ENCODE measurements around the gene BAK1. TPM values are rescaled to one million over a fixed set of nuclear protein-coding genes. Genes with fewer than 3 reads are reported as not detected.

Gene BAK1
- total RNA-seq, 2 donors from 2014 or later: 13.8 to 14.0 TPM

DNA sequence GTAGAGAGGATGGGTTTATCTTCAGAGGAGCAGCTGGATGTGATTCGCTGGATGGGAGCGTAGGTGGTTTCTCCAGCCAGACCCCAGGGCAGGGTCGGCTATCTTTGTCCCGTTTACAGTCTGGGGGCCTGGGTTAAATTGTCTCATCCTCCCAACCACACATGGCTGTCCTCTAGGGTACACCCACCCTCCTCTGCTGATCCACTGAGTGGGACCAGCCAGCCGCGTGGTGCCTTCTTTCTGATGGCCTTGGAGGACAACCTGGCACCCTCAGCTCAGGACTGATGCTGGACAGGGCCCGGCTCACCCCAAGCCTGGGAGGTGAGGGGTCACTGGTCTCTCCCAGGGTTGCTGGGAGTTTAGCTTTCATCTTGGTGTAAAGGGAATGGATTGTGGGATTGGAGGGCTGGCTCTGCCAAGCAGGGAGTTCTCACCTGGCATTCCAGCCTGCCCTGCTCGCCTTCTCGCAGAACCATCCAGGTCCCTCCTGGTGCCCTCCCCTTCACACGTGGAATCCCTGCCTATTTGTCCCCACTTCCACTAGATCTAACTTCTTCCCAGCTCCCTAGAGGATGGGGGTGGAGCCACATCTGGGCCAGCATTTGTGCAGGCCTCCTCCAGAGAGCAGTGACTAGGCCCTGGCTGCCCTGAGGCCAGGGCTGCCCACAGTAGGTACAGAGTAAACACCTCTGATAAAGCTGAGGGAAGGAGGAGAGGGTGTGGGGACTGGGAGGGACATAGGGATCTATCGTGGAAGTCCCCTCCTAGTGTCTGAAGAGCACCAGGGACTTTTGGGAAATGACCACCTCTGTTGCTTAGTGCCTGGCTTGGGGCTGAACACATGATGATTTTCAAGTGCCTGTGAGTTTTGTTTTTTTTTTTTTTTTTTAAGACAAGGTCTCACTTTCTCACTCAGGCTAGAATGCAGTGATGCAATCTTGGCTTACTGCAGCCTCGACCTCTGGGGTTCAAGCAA, 42.7 kb upstream of the BAK1 start:
- H3K4me1 ChIP-seq (ENCODE audit: control insufficient read depth in 1 of 2, low read depth in 2 of 2): peaks cover 6 to 20% of the 10 kb centered on the region in 2 donors
- H3K27ac ChIP-seq: no peak overlapping the region
- ATAC-seq (ENCODE audit: insufficient number of reproducible peaks, low FRiP score, low read depth): no peak
- H3K36me3 ChIP-seq: no peaks in the 10 kb centered on the region
- no peak for DNase-seq (ENCODE audit: low spot score)
- H3K4me3 ChIP-seq: peak overlapping the region; percentile 78
- no peaks in the 10 kb centered on the region for H3K27me3 ChIP-seq (replicated peaks; ENCODE audit: insufficient read depth)
- no peaks in the 10 kb centered on the region for H3K9me3 ChIP-seq
- TF ChIP-seq, protein P1, sequence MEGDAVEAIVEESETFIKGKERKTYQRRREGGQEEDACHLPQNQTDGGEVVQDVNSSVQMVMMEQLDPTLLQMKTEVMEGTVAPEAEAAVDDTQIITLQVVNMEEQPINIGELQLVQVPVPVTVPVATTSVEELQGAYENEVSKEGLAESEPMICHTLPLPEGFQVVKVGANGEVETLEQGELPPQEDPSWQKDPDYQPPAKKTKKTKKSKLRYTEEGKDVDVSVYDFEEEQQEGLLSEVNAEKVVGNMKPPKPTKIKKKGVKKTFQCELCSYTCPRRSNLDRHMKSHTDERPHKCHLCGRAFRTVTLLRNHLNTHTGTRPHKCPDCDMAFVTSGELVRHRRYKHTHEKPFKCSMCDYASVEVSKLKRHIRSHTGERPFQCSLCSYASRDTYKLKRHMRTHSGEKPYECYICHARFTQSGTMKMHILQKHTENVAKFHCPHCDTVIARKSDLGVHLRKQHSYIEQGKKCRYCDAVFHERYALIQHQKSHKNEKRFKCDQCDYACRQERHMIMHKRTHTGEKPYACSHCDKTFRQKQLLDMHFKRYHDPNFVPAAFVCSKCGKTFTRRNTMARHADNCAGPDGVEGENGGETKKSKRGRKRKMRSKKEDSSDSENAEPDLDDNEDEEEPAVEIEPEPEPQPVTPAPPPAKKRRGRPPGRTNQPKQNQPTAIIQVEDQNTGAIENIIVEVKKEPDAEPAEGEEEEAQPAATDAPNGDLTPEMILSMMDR (IDR thresholded peaks at IDR 0.05): no peak

DNA sequence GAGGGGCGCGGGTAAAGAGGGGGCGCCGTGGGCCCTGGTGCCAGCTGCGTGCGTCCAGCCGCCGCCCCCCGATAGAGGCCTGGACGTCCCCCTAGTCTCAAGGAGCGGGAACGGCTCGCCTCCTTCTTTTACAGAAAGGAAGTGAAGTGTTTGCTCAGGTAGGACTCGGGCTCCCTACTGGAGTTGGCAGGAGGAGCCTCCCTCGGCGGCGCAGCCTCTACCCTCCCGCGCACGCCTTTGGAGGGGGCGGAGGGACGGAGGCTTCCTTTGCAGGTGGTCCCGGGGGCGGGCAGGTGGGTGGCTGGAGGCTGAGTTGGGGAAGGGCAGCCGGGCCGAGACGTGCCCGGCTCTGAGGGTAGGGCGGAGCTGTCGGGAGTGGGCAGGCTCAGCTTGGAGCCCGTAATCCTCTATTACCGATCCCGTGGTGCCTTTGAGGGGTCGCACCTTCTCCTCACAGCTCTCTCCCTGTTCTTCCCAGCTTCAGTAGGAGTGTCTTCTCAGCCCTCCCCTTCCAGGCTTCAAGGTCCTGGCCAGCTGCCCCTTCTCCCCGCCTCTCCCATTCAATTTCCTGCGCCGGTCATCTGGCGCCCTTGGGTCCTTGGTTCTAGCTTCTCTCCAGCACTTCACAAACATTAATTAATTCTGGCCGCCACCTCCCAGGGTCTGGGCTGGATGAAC, 41.8 kb upstream of the BAK1 start:
- no peak for DNase-seq (ENCODE audit: low spot score)
- Histone ChIP-seq H3K27me3 (replicated peaks; ENCODE audit: insufficient read depth) (no peaks in the 10 kb centered on the region), H3K9me3 (no peaks in the 10 kb centered on the region), H3K4me1 (ENCODE audit: control insufficient read depth in 1 of 2, low read depth in 2 of 2) (peaks cover 6 to 20% of the 10 kb centered on the region in 2 donors), H3K27ac (peak overlapping the region in 1 of 2 donors; percentile 17), H3K4me3 (peak overlapping the region; percentile 78), H3K36me3 (no peaks in the 10 kb centered on the region)
- ATAC-seq (ENCODE audit: insufficient number of reproducible peaks, low FRiP score, low read depth): no peak
- TF ChIP-seq, protein P1 (IDR thresholded peaks at IDR 0.05): no peak

DNA sequence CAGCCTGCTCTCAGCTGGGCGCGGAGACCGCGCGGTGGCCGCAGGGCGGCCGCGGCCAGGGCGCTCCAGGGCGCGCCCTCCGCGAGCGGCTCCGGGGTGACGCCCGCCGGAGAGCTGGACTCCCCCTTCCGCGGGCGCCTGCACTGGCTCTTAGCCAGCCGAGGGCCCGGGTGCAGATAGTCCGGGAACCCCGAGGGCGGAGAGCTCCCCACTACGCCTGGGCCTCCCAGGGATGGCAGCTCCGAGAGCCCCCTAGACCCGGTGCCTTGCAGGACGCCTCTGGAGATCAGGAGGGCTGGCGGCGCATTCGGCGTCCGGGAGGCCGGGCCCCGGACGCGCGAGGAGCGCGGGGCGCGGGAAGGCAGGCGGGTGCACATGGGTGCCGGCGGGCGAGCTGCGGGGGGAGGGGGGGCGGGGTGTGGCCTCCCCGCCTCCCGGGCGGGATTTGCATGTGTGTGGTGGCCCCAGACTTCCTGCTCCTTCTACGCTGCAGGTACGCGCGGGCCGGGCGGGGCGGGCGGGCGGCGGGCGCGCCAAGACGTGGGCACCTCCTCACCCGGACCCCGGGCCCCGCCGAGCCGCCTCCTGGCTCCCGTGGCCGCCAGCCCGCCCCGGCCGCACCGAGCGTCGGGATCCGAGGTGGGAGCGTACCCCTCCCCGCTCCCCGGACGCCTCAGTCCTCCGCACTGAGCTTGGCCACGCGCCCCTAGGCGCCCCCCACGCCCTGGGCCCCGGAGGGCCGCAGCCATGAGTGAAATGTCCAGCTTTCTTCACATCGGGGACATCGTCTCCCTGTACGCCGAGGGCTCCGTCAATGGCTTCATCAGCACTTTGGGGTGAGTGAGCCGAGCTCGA, 41.0 kb upstream of the BAK1 start, which contains the start of gene ITPR3:
Gene ITPR3 (plus strand): TSS at position 467 of the 855 bp plus-strand sequence. CDS start 281 bp downstream, at position 748.
- Histone ChIP-seq H3K4me3 (peak within 1 kb of the TSS; percentile 78), H3K36me3 (no peaks in the 10 kb centered on the region), H3K4me1 (ENCODE audit: control insufficient read depth in 1 of 2, low read depth in 2 of 2) (peaks cover 6 to 20% of the 10 kb centered on the region in 2 donors), H3K27me3 (replicated peaks; ENCODE audit: insufficient read depth) (no peaks in the 10 kb centered on the region), H3K27ac (peak within 1 kb of the TSS; percentile 17 to 39), H3K9me3 (no peaks in the 10 kb centered on the region)
- DNase-seq (ENCODE audit: low spot score): no peak
- no peak for ATAC-seq (ENCODE audit: insufficient number of reproducible peaks, low FRiP score, low read depth)
- TF ChIP-seq, protein P1 (IDR thresholded peaks at IDR 0.05): no peak

DNA sequence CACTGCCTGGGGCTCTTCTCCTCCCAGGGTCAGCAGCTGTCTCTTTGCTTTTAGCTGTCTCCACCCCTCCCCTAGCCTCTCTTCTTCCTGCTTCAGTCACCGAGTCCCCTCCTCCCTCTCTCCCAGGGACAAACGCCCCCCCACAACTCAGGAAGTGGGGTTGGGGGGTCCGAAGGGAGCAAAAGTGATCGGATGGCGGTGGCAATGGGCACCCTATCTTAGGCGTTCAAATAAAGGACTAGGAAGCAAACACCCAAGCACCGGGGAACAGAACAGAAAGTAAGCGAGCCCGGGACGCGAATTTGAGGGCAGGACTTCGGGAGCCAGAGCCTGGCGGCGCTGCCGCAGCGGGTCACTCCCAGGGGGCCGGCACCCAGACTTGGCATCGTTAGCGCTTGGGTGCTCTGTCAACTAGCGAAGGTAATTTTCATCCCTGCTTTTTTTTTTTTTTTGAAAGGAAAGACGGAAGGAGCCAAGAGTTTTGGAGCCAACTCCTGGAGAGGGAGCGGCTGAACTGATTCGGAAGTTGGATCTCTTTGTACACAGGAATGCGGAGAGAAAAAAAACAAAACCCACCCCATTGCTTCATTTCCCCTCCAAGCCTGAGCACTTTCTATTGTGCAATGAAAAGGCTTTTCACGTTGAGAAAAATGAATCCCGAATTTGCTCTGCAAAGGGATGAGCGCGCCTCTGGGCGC, 40.2 kb upstream of the BAK1 start:
- Histone ChIP-seq H3K4me3 (peak overlapping the region; percentile 78), H3K36me3 (no peaks in the 10 kb centered on the region), H3K27ac (peak overlapping the region in 1 of 2 donors; percentile 39), H3K27me3 (replicated peaks; ENCODE audit: insufficient read depth) (no peaks in the 10 kb centered on the region), H3K4me1 (ENCODE audit: control insufficient read depth in 1 of 2, low read depth in 2 of 2) (peaks cover 6 to 20% of the 10 kb centered on the region in 2 donors), H3K9me3 (no peaks in the 10 kb centered on the region)
- ATAC-seq (ENCODE audit: insufficient number of reproducible peaks, low FRiP score, low read depth): no peak
- DNase-seq (ENCODE audit: low spot score): no peak
- TF ChIP-seq, protein P1 (IDR thresholded peaks at IDR 0.05): no peak

All from thoracic aorta (tissue), 2 donors.